ENCODE data around the gene TRIM59. TPM values are rescaled to one million over a fixed set of nuclear protein-coding genes. Genes with fewer than 3 reads are reported as not detected.

The TRIM59 gene
- total RNA-seq, 1 donor from 2014 or later = 19.7 TPM

DNA sequence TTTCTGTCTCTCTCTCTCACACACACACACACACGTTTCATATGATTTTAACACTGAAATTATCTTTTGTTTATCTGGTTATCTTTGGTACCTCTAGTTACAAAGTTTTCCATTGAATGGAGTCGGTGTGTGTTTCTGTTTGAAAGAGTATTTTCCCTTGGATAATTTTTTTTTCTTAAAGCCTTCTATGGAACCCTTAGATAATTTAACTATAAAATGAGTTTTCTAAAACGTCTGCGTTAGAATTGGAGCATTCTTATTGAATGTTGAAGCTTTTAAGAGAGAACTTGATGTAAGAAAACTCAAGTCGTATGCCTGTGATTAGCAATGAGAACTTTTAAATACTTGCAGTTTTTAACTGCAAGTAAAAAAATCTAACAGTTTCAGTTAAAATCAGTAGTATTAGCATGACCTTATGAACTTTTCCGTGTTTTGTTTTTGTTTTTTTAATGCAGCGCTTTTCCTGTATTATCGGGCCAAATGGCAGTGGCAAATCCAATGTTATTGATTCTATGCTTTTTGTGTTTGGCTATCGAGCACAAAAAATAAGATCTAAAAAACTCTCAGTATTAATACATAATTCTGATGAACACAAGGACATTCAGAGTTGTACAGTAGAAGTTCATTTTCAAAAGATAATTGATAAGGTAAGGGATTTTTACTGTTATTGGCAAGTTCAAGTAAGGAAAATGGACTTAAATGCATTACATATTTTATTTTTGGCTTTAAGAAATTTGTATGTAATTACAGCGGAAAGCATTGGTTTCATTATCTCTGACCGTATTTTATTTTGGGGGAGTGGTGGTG is 47.2 kb downstream of the TRIM59 start:
- peak; percentile 39 for DNase-seq

DNA sequence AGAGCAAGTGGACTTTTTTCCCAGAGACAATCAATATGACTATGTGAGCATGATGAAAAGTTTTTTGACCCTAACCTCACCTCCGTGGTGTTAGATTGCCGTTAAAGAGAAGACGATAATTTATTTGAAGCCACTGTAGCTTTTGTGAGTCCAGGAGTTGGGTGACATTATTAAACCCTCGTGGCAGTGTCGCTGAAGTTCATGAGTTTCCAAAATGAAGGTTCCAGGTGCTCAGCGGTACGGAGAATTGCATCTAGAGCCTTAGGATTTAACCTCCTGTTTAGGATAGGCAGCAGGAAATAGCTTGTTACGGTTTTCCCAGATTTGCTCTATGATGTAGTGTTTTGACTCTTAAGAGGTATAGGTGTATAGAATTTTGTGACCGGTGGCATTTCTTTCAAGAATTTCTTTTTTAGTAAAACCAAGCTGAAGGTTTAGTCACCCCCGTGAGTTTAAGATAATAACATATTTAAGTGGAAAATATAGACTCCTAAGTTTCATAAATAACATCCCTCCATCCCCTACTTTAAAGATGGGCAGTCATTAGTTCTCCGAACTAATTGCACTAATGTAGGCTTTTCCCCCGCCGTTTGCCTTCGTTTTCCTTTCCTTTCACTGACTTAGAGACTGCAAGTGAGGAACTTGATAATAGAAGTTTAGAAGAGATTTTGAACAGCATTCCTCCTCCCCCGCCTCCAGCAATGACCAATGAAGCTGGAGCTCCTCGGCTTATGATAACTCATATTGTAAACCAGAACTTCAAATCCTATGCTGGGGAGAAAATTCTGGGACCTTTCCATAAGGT is 48.1 kb downstream of the TRIM59 start:
- DNase-seq = peak; percentile 68

DNA sequence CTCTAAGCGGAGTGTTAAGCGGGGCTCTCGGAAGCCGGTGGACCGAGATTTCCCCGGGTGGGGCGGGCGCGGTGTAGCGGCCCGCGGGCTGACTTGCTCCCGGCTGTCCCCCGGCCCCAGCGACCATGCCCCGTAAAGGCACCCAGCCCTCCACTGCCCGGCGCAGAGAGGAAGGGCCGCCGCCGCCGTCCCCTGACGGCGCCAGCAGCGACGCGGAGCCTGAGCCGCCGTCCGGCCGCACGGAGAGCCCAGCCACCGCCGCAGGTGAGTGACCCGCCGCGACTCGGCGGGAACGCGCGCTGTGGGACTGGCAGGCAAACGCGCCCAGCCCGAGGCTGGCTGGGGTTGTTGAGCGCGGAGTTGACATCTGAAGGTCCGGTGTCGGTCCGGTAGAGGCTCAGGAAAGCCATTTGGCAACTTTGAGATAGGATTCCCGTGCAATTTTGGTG is 48.9 kb downstream of the TRIM59 start:
- DNase-seq = peak; percentile 49

DNA sequence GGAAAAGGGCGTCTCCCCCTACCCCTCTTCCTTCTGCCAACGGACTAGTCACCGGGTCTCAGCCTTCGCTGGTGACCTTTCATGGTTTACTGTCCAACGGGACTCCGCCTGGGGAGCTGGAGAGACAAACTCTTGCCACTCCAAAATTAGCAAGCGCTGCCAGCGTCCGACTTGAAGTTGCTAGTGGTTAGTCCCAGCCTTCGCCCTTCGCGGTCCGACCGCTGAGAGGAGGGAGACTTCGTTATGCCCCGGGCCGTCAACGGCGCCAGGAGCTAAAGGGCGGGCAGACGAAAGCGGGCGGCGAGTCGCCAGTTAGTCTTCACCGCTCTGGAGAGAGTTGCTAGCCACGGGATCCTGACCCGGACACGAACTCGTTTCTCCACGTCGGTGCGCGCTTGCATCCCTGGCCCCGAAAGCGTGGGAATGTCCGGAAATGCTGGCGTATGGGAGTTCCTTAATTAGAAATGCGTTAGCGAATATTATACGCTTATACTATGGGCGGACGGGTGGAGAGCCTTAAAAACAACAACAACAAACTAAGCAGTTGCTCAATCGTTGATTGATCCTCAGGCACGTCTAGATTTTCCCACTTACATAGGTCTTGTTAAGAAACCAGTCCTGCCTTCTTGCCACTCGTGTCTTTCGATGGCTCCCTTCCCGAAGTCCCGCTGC is 49.4 kb downstream of the TRIM59 start:
- peak; percentile 82 for DNase-seq

DNA sequence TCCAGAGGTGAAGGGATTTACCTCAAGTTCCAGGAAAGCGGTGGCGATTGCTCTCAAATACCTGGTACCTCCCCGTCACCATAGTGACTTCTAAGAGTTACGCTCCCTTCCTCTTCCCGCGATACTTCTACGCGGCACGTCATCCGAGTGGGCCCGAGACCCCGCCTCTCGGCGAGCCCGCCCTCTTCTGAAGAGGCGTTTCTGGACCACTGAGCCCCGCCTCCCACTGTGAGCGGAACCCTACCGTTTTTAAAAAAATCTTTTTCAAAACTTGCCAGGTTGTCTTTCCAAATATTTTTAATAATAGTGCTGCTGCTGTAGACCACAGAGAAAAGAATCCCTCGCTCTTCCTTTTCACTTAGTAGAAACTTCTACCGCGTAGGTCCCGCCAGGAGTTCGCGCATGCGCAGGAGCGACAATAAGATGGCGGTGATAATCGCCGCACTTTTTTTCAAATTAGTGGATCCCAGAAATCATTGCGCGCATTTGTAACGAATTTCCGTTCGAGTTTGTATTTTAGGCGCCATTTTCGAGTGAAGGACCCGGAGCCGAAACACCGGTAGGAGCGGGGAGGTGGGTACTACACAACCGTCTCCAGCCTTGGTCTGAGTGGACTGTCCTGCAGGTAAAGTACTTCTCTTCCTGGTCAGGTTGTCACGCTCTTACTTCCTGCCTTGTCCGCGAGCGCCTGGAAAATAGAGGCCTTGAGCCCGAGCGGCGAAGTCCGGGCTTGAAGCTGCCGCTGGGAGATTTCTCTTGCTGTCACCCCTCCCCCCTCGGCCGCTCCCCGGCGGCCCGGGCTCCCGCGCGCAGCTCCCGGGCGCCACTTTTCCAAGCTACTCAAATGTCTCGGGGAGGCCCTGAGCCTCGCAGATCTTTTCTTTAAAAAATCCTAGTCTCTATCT is 50.2 kb downstream of the TRIM59 start, which contains the start of the genes IFT80 and SMC4:
IFT80 (minus strand) TSS at position 101 of the 905 bp plus-strand sequence. CDS start 14,625 bp downstream, outside the sequence.
SMC4 (plus strand) TSS at position 526 of the 905 bp plus-strand sequence. CDS start 1,177 bp downstream, outside the sequence.
- DNase-seq = peak; percentile 98

DNA sequence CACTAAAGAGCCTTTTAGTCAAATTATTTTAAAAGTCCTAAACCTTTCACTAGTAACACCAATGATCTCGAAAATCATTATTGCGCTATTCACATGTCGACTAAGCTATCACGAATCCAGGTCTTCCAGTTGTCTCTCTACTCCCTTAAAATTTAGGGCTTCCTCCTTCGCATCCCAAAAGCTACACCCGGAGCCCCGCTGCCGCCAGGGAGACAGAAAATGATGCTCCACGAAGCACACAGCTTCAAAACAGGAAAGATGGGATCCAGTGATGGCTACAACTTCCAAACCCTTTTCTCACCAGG is 50.8 kb downstream of the TRIM59 start:
- no peak for DNase-seq

DNA sequence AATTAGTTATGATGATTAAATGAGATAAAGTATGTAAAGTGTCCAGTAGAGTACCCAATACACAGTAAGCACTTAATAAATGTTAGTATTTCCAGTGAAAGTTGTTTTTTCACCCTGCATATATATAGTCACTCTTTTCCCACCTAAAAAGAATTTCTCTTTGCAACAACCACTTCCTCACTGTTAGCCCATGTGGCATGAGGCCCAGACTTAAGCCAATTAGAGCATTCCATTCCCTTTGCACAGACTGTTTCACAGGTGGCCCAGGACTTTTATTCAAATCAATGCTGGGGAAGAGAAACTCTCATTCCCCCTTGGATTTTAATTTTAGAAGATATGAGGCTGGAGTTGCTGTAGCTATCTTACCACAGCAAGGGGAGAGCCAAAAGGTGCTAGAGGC is 54.3 kb downstream of the TRIM59 start:
- DNase-seq = peak; percentile 48

DNA sequence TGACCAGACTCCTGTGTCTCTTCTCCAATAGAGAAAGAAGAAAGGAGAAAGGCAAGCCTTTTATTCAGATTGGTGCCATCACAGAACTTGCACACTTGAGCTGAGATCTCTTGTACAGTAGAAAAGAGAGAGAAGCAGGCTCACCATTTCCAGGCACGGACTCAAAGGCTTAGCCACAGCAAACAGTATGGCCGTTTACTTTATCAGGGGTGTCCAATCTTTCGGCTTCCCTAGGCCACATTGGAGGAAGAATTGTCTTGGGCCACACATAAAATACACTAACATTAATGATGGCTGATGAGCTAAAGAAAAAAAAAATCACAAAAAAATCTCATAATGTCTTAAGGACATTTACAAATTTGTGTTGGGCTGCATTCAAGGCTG is 55.6 kb downstream of the TRIM59 start:
- DNase-seq = no peak

DNA sequence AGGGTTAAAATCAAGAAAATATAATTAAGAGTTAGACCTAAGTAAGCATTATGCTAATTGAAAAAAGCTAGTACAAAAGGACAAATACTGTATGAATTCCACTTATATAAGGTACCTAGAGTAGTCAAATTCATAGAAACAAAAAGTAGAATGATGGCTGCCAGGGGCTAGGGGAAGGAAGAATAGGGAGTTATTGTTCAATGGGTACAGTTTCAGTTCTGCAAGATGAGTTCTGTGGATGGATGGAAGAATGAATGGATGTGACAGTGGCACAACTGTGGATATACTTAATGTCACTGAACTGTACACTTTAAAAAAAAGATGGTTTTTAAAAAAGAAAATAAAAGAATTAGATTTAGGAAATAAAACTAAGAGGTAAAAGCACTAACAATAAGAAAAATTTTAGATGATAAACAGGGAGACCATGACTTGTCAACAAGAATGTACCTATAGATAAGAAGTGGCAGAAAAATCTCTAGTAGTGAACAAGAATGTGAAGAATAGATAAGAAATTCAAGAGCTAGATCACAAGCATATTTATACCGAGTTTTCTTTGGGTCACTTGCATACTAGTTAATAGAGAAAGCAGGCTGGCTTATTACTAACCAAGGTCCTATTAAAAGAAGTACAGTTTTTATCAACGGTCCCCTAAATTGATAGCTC is 56.1 kb downstream of the TRIM59 start:
- no peak for DNase-seq

DNA sequence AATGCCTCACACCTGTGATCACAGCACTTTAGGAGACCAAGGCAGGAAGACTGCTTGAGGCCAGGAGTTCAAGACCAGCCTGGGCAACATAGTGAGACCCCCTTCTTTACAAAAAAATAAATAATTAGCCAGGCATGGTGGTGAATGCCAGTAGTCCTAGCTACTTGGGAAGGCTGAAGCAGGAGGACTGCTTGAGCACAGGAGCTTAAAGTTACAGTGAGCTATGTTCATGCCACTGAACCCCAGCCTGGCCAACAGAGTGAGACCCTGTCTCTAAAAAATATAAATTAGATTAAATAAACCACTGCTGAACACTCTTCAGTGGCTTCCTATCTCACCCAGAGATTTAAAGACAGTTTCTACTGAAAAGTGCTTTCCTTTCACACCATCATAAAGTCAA is 56.8 kb downstream of the TRIM59 start:
- DNase-seq = no peak

DNA sequence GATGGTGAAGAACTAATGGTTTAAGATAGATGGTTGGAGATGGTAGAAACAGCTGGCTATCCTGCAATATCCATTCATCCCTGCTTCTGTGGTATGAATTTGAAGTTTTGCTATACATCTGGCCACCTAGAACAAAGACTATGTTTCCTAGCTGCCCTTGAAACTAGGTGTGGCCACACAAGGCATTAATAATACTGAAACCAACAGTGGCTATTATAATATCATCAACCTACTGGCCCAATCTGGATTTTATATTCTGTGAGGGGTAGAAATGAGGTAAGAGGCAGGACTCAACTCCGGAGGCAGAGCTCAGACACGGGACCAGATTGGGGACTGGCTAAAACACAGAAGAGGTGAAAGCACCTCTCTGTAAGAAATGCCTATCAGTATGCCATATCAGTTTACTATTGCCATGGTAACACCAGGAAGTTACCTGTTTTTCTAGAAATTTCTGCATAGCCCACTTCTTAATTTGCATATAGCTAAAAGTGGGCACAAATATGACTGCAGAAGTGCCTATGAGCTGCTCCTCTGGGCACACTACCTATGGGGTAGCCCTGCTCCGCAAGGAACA is 58.9 kb downstream of the TRIM59 start:
- DNase-seq = no peak

Other genes starting within 250 kb of the TRIM59 start
- not detected in 2 replicates for gene C3orf80, start 224.4 kb downstream of the TRIM59 start, total RNA-seq
- gene IFT80, start 50.6 kb downstream of the TRIM59 start, total RNA-seq = 28.6 and 31.4 TPM in 2 replicates
- gene SMC4, start 50.1 kb downstream of the TRIM59 start, total RNA-seq = 46.8 and 131 TPM in 2 replicates
- gene KPNA4, start 115.8 kb upstream of the TRIM59 start, total RNA-seq = 23.5 and 35.5 TPM in 2 replicates
- gene ARL14, start 227.4 kb upstream of the TRIM59 start, total RNA-seq = not detected in 2 replicates